ENCODE data around the gene USP46.

USP46 gene

DNA sequence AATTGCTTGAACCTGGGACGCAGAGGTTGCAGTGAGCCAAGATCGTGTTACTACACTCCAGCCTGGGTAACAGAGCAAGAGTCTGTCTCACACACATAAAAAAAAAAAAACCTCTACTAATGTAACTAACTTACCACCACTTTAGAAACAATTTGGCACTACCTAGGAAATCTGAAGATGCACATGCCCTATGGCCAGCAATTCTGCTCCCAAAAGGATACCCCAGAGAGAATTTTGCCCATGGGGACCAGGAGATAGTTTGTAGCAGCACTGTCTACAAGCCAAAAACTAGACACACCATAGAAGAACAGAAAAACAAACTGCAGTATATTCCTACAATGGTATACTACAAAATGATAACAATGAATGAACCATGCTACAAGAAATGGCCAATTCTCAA, 37.5 kb downstream of the USP46 start:
- peaks cover 16% of the 10 kb centered on the region for H3K4me1 Mint-ChIP-seq
- H3K4me3 Mint-ChIP-seq, result no peak overlapping the region
- H3K36me3 Mint-ChIP-seq, result peaks cover 2% of the 10 kb centered on the region
- CTCF ChIA-PET, result no interaction called here
- no peak overlapping the region for H3K27ac Mint-ChIP-seq
- no peak for DNase-seq
- no peaks in the 10 kb centered on the region for H3K27me3 Mint-ChIP-seq
- H3K9me3 Mint-ChIP-seq, result no peaks in the 10 kb centered on the region

DNA sequence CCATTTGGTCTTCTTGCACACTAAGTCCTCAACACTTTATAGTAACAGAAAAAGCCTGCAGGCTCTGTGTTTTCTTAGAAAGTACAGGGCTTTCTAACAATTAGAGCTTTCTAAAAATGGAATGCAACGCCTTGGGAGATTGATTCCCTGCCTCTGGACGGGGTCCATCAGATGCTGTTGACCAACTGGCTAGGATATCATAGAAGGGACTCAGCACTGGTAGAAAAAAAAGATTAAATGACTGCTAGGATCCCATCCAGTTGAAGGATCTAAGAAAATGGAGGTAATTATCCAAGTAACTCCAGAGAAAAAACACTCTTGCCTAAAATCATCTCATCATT, 39.5 kb downstream of the USP46 start:
- peaks cover 6% of the 10 kb centered on the region for H3K27me3 Mint-ChIP-seq
- H3K9me3 Mint-ChIP-seq, result no peaks in the 10 kb centered on the region
- no peak for DNase-seq
- peaks cover 2% of the 10 kb centered on the region for H3K36me3 Mint-ChIP-seq
- peaks cover 24% of the 10 kb centered on the region for H3K4me1 Mint-ChIP-seq
- CTCF ChIA-PET, result no interaction called here
- no peak overlapping the region for H3K27ac Mint-ChIP-seq
- no peak overlapping the region for H3K4me3 Mint-ChIP-seq

DNA sequence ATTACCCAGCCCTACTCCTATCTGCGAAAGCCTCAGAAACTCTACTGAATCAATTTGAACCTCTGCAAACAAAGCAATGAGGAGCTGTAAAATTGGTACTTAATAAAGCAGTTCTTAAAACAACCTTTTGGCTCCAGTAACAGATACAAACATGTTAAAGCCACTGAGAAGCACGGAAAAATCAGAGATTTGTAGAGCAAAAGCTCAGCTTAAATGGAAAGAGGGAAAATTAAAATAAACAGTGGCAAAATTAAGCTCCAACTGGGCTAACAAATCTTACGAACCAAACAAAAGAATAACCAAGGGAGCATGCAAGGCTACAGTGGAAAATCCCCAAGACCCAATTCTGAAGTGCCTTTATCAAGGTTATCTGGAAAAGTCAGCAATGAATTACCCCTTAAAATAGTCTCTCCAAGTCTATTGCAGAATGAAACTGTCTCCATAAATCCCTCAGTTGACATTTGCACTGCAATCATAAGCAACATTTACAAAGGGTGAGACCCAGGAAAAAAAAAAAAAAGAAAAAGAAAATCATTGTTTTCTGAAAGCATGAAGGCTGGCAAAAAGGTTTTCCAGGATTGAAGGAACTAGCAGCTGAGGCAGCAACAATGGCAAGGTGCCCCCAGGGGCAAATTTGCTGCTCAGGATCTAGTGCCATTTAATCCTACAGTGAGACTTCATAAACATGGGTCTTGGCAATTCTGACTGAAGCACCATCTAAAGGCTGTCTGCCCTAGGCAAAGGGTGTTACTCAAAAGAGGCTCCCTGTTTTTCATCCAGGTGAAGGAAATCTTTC, 40.1 kb downstream of the USP46 start:
- Mint-ChIP-seq H3K4me1 (peaks cover 24% of the 10 kb centered on the region), H3K27me3 (peaks cover 6% of the 10 kb centered on the region), H3K27ac (no peak overlapping the region), H3K4me3 (no peak overlapping the region), H3K36me3 (peaks cover 2% of the 10 kb centered on the region), H3K9me3 (no peaks in the 10 kb centered on the region)
- DNase-seq, result no peak
- CTCF ChIA-PET, result interaction anchor here (1.0 kb wide), 1 partner anchor 31 kb away, joined by 3 read pairs; no protein-coding TSS in a partner anchor

DNA sequence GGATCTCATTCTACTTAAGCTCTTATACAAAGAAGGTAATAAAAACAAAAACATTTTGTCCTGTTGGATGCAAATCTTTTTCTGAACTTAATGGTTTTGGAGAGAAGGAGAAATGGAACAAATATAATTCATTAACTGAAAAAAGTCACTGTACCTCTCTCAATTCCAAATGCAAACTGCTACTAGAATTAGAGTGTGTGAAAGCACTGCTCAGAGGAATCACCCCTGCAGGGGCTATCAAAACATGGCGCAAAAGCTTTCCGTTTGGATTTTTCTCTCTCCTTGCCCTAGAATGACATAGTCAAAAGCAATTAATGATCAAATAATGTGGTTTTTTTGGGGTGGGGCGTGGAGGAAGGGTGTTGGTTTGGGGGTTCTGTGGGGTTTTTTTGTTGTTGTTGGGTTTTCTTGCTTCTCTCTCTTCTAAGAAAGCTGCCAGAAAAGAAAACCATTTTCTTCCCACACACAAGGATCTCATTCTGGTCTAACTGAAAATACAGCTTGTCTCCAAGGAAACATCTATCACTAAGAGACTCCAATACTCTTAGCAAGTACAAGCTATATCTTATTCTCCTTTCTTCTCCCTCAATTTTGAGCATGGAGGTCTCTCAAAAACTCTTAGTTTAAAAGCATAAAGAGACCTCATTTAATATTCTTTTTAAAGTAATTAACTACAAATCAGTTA, 41.6 kb downstream of the USP46 start:
- H3K27ac Mint-ChIP-seq, result no peak overlapping the region
- H3K4me3 Mint-ChIP-seq, result no peak overlapping the region
- H3K9me3 Mint-ChIP-seq, result no peaks in the 10 kb centered on the region
- H3K36me3 Mint-ChIP-seq, result peaks cover 2% of the 10 kb centered on the region
- CTCF ChIA-PET, result interaction anchor here (0.9 to 1.0 kb wide), 2 partner anchors 29 to 73 kb away, joined by 3 read pairs; no protein-coding TSS in a partner anchor
- peaks cover 6% of the 10 kb centered on the region for H3K27me3 Mint-ChIP-seq
- peaks cover 24% of the 10 kb centered on the region for H3K4me1 Mint-ChIP-seq
- peak; percentile 20 for DNase-seq

DNA sequence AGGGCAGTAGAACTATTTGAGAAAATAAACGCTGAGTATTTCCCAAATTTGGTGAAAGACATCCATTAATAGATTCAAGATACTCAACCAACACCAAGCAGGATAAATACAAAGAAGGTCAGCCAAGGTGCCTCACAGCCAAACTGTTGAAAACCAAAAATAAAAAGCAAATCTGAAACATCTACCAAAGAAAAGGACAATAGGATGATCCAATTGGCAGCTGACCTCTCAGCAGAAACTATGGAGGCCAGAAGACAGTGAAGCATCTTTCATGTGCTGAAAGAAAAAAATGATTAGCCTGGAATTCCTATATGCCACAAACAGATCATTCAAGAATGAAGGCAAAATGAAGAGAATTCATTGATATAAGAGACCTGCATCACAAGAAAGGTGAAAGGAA, 44.9 kb downstream of the USP46 start:
- Mint-ChIP-seq H3K4me1 (peaks cover 24% of the 10 kb centered on the region), H3K27me3 (peaks cover 6% of the 10 kb centered on the region), H3K36me3 (peaks cover 9% of the 10 kb centered on the region), H3K27ac (no peak overlapping the region), H3K9me3 (peaks cover 2% of the 10 kb centered on the region), H3K4me3 (no peak overlapping the region)
- DNase-seq, result no peak
- CTCF ChIA-PET, result no interaction called here

DNA sequence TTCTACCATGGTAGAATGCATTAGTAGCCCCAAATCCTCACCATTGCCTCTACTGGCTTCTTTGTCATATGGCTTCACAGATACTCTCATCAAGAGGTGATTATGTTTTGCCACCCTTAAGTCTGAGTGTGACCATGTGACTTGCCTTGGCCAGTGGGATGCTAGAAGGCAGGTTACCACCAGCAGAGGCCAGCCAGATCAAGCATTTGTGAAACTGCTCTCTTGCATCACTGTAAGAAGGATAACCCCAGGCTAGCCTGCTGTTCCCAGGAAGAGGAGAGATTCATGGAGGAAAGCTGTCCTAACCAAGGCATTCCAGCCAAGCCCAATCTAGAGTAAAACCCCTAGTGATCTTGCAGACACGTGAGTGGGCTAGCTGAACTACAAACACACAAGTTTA, 46.8 kb downstream of the USP46 start:
- Mint-ChIP-seq H3K4me3 (no peak overlapping the region), H3K4me1 (peaks cover 11% of the 10 kb centered on the region), H3K36me3 (peaks cover 11% of the 10 kb centered on the region), H3K9me3 (peaks cover 2% of the 10 kb centered on the region), H3K27ac (no peak overlapping the region), H3K27me3 (peaks cover 9% of the 10 kb centered on the region)
- CTCF ChIA-PET, result no interaction called here
- no peak for DNase-seq

DNA sequence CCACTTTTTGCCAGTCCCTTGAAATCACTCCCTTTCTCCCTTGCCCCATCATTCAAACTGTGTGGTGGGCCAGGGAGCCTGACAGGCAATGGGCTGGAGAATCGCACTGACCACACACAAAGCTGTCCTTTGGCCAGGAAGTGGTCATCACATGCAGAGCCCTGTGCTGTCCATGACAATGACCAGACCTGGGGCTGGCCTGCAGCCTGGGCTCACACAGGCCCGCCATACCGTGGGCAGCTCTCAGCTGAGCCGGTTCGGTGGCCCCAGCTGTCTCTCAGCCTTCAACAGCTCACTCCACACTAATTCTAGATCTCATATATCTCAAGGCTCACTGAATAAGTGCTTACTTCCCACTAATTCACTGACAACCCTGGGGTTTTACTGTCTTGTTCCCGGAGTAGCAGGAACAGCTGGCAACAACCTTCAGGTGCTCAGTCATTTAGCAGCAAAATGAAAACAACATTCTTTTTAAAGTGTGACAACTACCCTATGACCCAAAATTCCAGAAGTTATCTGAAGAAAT, 48.0 kb downstream of the USP46 start:
- H3K27me3 Mint-ChIP-seq, result peaks cover 6% of the 10 kb centered on the region
- CTCF ChIA-PET, result no interaction called here

DNA sequence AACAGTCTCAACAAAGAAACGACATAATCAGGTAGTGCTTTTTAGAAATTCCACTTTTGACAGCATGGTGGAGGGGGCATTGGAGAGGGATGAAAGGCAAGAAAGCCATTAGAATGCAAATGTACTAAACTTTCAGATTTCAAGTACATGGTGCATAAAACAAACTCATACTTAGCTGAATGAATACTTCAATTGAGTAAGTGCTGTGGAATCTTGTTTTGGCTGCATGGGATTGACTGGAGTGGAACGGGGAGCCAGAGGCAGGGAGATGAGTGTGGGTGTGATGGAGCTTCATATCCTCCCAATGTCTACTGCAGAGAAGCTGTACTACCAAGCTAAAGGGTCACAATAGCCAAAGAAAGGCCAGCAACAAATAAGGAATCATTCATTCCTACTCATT, 52.4 kb downstream of the USP46 start:
- H3K9me3 Mint-ChIP-seq, result peaks cover 2% of the 10 kb centered on the region
- CTCF ChIA-PET, result no interaction called here
- H3K4me1 Mint-ChIP-seq, result no peaks in the 10 kb centered on the region
- DNase-seq, result no peak
- H3K27ac Mint-ChIP-seq, result no peak overlapping the region
- H3K27me3 Mint-ChIP-seq, result peaks cover 3% of the 10 kb centered on the region
- H3K36me3 Mint-ChIP-seq, result peaks cover 16% of the 10 kb centered on the region
- no peak overlapping the region for H3K4me3 Mint-ChIP-seq

More for the DNA sequence above, 48.0 kb downstream of the USP46 start:
- Mint-ChIP-seq H3K4me1 (peaks cover 3% of the 10 kb centered on the region), H3K27ac (no peak overlapping the region), H3K36me3 (peaks cover 12% of the 10 kb centered on the region), H3K9me3 (peaks cover 2% of the 10 kb centered on the region), H3K4me3 (no peak overlapping the region)
- no peak for DNase-seq

DNA sequence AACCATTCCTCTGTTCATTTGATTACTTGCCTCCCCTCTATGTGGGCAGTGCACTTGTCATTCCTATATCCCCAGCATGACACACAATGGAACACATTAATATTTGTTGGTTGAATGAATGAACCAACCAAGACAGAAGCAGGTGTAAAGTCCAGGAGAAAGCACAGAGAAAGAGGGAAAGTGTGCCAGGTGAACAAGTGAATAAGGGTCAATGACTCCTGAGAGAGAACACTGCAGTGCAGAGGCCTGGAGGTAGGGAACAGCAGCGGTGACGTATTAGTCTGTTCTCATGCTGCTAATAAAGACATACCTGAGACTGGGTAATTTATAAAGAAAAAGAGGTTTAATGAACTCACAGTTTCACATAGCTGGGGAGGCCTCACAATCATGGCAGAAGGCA, 53.1 kb downstream of the USP46 start:
- Mint-ChIP-seq H3K9me3 (peaks cover 2% of the 10 kb centered on the region), H3K4me3 (no peak overlapping the region), H3K36me3 (peaks cover 16% of the 10 kb centered on the region), H3K27ac (no peak overlapping the region), H3K27me3 (peaks cover 3% of the 10 kb centered on the region), H3K4me1 (no peaks in the 10 kb centered on the region)
- CTCF ChIA-PET, result no interaction called here
- DNase-seq, result no peak

DNA sequence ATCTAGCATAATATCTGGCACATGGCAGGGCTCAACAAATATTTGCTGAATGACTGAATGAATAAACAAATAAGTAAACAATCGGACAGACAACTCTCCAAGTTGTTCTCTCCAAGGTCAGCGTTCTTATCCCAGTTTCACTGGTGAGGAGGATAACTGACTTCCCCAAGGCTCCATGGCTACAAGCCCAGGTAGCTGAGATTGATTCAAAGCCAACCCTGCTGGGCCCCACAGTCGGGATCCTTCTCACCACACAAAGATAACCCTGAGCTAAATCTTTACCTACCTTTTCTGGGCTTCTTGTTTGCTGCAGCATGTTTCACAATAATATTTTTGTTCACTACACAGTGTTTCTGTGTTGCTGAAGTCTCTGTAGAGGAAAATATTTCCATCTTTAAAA, 54.9 kb downstream of the USP46 start:
- Mint-ChIP-seq H3K36me3 (peaks cover 8% of the 10 kb centered on the region), H3K27ac (no peak overlapping the region), H3K4me3 (no peak overlapping the region), H3K27me3 (peaks cover 3% of the 10 kb centered on the region), H3K4me1 (no peaks in the 10 kb centered on the region), H3K9me3 (no peaks in the 10 kb centered on the region)
- CTCF ChIA-PET, result no interaction called here
- no peak for DNase-seq

DNA sequence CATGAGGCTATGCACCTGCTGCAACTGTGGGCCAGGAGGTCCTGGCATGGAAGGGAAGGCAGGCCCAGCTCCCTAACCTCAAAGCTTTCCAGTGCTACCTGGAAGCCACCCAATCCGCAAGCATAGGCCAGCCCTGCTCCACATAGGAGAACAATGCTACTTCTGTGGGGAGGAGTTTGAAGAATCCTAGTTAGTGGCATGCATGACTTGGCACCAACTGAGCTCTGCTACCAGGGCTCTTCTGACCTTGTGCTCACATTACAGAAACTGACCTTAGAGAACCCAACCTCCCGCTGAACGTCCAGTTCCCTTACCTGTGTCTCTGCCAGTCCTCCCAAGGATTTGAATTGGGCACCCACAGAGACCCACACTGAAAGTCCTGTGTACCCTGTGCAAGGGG, 58.8 kb downstream of the USP46 start:
- Mint-ChIP-seq H3K27me3 (no peaks in the 10 kb centered on the region), H3K36me3 (peaks cover 6% of the 10 kb centered on the region), H3K27ac (no peak overlapping the region), H3K9me3 (no peaks in the 10 kb centered on the region), H3K4me3 (no peak overlapping the region), H3K4me1 (no peaks in the 10 kb centered on the region)
- DNase-seq, result no peak
- CTCF ChIA-PET, result no interaction called here

DNA sequence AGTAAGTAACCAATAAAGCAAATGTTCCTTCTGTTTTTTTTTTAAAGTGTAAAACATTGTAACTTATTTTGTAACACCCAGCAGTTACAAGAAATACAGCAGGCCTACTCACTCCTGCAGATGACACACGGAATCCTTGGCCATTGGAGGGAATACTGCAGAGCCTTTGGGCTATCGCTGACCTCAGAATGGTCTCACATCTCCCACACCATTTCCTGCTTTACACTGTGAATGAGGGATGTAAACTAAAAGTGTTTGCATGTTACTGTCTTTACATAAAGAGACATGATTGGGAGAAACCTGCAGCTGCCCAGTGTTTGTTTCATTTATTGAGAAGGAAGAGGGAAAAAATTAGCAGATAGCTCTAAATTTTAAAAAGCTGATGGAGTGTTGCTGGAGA, 64.1 kb downstream of the USP46 start:
- CTCF ChIA-PET, result no interaction called here
- Mint-ChIP-seq H3K4me1 (peaks cover under 1% of the 10 kb centered on the region), H3K4me3 (no peak overlapping the region), H3K27ac (no peak overlapping the region), H3K9me3 (no peaks in the 10 kb centered on the region), H3K27me3 (no peaks in the 10 kb centered on the region), H3K36me3 (peaks cover 1% of the 10 kb centered on the region)
- no peak for DNase-seq

DNA sequence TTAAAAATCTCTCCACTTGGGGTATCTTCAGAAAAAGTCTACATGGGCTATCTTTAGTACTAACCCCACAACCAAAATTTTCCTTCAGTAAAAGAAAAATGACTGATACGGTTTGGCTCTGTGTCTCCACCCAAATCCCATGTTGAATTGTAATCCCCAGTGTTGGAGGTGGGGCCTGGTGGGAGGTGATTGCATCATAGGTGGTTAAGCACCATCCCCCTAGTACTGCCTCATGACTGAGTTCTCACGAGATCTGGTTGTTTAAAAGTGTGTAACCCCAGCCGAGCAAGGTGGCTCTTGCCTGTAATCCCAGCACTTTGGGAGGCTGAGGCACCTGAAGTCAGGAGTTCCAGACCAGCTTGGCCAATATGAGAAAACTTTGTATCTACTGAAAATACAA, 66.8 kb downstream of the USP46 start:
- Mint-ChIP-seq H3K27ac (no peak overlapping the region), H3K27me3 (no peaks in the 10 kb centered on the region), H3K4me1 (peaks cover 20% of the 10 kb centered on the region), H3K9me3 (no peaks in the 10 kb centered on the region), H3K36me3 (peaks cover 1% of the 10 kb centered on the region), H3K4me3 (no peak overlapping the region)
- no peak for DNase-seq
- CTCF ChIA-PET, result no interaction called here

DNA sequence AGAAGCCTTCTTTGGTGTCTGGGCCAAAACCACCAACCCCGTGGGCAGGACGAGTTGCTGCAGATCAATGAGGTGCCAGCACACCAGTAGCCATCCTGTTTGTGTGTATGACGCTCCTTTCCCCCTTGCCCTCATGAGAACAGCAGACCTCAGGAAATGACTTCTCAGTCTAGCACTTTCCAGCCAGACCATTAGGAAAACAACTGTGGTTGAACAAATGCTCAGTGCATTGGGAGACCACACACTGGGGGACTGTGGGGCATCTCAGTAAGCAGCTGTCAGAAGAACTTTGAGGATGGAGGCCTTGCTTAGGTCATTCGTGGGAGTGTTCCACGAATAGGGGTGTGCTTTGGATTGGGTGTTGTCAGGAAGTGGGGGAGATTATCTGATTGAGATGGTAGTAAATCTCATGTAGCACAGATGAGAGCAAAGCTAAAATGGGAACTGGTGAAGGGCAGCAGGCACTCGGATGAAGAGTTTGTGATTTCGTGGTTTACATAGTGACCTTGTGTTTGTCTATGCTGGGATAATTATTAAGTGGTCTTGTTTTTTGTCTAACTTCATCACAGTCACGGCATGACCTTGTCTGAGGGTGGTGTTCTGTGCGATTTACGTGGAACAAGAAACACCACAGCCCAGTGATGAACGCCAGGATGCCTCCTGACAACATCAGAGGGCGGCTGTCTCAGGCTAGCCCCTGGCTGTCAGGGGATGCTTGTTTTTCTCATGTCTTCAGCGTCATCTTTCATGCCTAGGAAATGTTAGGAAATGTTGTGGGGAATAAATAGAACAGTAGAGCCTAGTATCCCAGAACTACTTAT, 70.1 kb downstream of the USP46 start:
- CTCF ChIA-PET, result interaction anchor here (0.9 to 2.4 kb wide), 2 partner anchors 29 to 395 kb away, joined by 3 to 15 read pairs; no protein-coding TSS in a partner anchor
- DNase-seq, result peak; percentile 38
- H3K27me3 Mint-ChIP-seq, result peaks cover 6% of the 10 kb centered on the region
- no peaks in the 10 kb centered on the region for H3K36me3 Mint-ChIP-seq
- peaks cover 20% of the 10 kb centered on the region for H3K4me1 Mint-ChIP-seq
- peak overlapping the region; percentile 11 for H3K27ac Mint-ChIP-seq
- no peak overlapping the region for H3K4me3 Mint-ChIP-seq
- no peaks in the 10 kb centered on the region for H3K9me3 Mint-ChIP-seq
